K562 (cell line): ENCODE data around the gene ATP6V1A. TPM values are rescaled to one million over a fixed set of nuclear protein-coding genes. Genes with fewer than 3 reads are reported as not detected.
A peak's percentile ranks its signal among the peaks of the same experiment; 100 is the strongest.

Experiments used
- ATAC-seq: fragments of 200-7000 bp; cut with Tn5 transposase; 3 replicates; pipeline ENCODE4 v1.9.1; 2020; ENCODE audit warnings: moderate library complexity
- BruUV-seq: library from RNA; stranded (reverse); fragments of 400-500 nt; replicated peaks from 2 replicates; lab custom pipeline; 2021; lab: Mats Ljungman, UMichigan
- CTCF ChIA-PET: fragments of 300-600 bp; formaldehyde crosslinking; extraction: SDS; loops from one replicate; lab custom pipeline; 2021; ENCODE audit warnings: low intra/inter-chr PET ratio; lab: Yijun Ruan, JAX
- POLR2A ChIA-PET: fragments of 300-600, 350-650 bp; sonication (Branson Sonifier 250); formaldehyde crosslinking; extraction: SDS; loops from one replicate; lab custom pipeline; 2021; ENCODE audit warnings: antibody characterized with exemption, inconsistent platforms; lab: Yijun Ruan, JAX
- DNase-seq, 4 experiments: peaks; one replicate each; pipeline versions ENCODE4 v3.0.0 to v3.0.0-alpha.2; 2011 to 2018; ENCODE audit warnings: low spot score in 3 of 4, mixed read lengths in 3 of 4; ENCODE audit errors: extremely low read depth in 1 of 4
- FAIRE-seq: peaks from 2 replicates; lab custom pipeline; 2011; peaks lifted over from hg19 to GRCh38; lab: Jason Lieb, UNC
- H2AFZ ChIP-seq: 2 replicates; pipeline ENCODE4 v1.6.0; 2011; ENCODE audit warnings: low read depth, low read length, control low read depth, inconsistent platforms
- H3K27ac ChIP-seq: fragments of 200-600 bp; 3 replicates; pipeline ENCODE4 v1.8.0; 2011; ENCODE audit warnings: low read depth, mild to moderate bottlenecking, control low read depth, inconsistent platforms, low read length, moderate library complexity, mixed read lengths; ENCODE audit errors: extremely low read depth
- H3K27me3 ChIP-seq, 2 experiments: fragments of 300-600 bp in 1 of 2; 2 replicates in 1 of 2; 3 replicates in 1 of 2; pipeline versions ENCODE4 v1.6.0 to v1.8.0; 2011; ENCODE audit warnings: inconsistent platforms in 2 of 2, low read length in 2 of 2, mild to moderate bottlenecking in 1 of 2, mixed read lengths in 1 of 2, moderate library complexity in 1 of 2; ENCODE audit not compliant: control insufficient read depth in 2 of 2, insufficient read depth in 2 of 2
- H3K36me3 ChIP-seq: fragments of 300-600 bp; 3 replicates; pipeline ENCODE4 v1.8.0; 2011; ENCODE audit warnings: mild to moderate bottlenecking, low read length, inconsistent platforms; ENCODE audit not compliant: control insufficient read depth, insufficient read depth
- H3K4me1 ChIP-seq, 2 experiments: fragments of 200-600 bp in 1 of 2; replicated peaks in 1 of 2; 2 replicates in 1 of 2; 3 replicates in 1 of 2; pipeline versions ENCODE4 v1.5.1 to v1.8.0; 2011; ENCODE audit warnings: inconsistent platforms in 2 of 2, low read length in 2 of 2, mild to moderate bottlenecking in 1 of 2, mixed read lengths in 1 of 2, moderate library complexity in 1 of 2; ENCODE audit not compliant: control insufficient read depth in 2 of 2, insufficient read depth in 2 of 2
- H3K4me2 ChIP-seq: 2 replicates; pipeline ENCODE4 v1.6.1; 2011; ENCODE audit warnings: low read length, control low read depth, inconsistent platforms, mixed read lengths; ENCODE audit not compliant: insufficient read depth
- H3K4me3 ChIP-seq: fragments of 200-600 bp; sonication (generic), shearing (Covaris generic); 2 replicates; pipeline ENCODE4 v1.5.1; 2016; ENCODE audit warnings: control low read depth, inconsistent platforms
- H3K79me2 ChIP-seq: fragments of 200-600 bp; 3 replicates; pipeline ENCODE4 v1.8.0; 2011; ENCODE audit warnings: low read length, inconsistent platforms; ENCODE audit not compliant: control insufficient read depth, insufficient read depth
- H3K9ac ChIP-seq, 2 experiments: 2 replicates each; pipeline versions ENCODE4 v1.6.0 to v1.6.1; 2011; ENCODE audit warnings: low read depth in 2 of 2, low read length in 2 of 2, control low read depth in 1 of 2, inconsistent platforms in 1 of 2, mild to moderate bottlenecking in 1 of 2, mixed read lengths in 1 of 2; ENCODE audit not compliant: insufficient read depth in 1 of 2
- H3K9me1 ChIP-seq: one replicate; pipeline ENCODE4 v1.6.0; 2011; ENCODE audit warnings: inconsistent platforms, mild to moderate bottlenecking, low read length, moderate library complexity; ENCODE audit not compliant: control insufficient read depth, insufficient read depth
- H3K9me3 ChIP-seq: replicated peaks from 2 replicates; pipeline ENCODE4 v1.5.1; 2011; ENCODE audit warnings: low read depth, low read length, inconsistent platforms; ENCODE audit not compliant: control insufficient read depth, insufficient read depth
- H4K20me1 ChIP-seq: replicated peaks from 2 replicates; pipeline ENCODE4 v1.6.1; 2011; ENCODE audit warnings: low read length, inconsistent platforms, mixed read lengths; ENCODE audit not compliant: control insufficient read depth, insufficient read depth
- ASH1L ChIP-seq: fragments of 450-650 bp; IDR thresholded peaks from 2 replicates; pipeline ENCODE4 v1.6.1; 2018; ENCODE audit warnings: borderline replicate concordance, mild to moderate bottlenecking, low read depth; ENCODE audit not compliant: partially characterized antibody
- ETS1 ChIP-seq: conservative IDR thresholded peaks from 2 replicates; pipeline ENCODE4 v1.6.1; 2011; ENCODE audit warnings: low read depth, mild to moderate bottlenecking, low read length; ENCODE audit not compliant: control insufficient read depth
- JUND ChIP-seq, 2 experiments: IDR thresholded peaks; 2 replicates in 1 of 2; 3 replicates in 1 of 2; pipeline ENCODE4 v1.6.1; 2011; ENCODE audit warnings: borderline replicate concordance in 2 of 2, low read depth in 2 of 2, low read length in 2 of 2, improper control_type of control experiment in 1 of 2, missing biosample characterization in 1 of 2, missing genetic modification characterization in 1 of 2, missing genetic modification reagents in 1 of 2
- MAFF ChIP-seq: IDR thresholded peaks from 2 replicates; pipeline ENCODE4 v1.6.1; 2012; ENCODE audit warnings: low read length, improper control_type of control experiment
- MTA1 ChIP-seq: fragments of 450-650 bp; IDR thresholded peaks from 2 replicates; pipeline ENCODE4 v1.6.1; 2017; ENCODE audit warnings: borderline replicate concordance
- MXI1 ChIP-seq: IDR thresholded peaks from 2 replicates; pipeline ENCODE4 v1.6.1; 2011; ENCODE audit warnings: low read depth, mild to moderate bottlenecking, improper control_type of control experiment, low read length
- ZFP91 ChIP-seq: sonication (generic); formaldehyde crosslinking; IDR thresholded peaks from 2 replicates; pipeline ENCODE4 v1.8.0; 2022; ENCODE audit warnings: mild to moderate bottlenecking, missing genetic modification reagents
- ZNF766 ChIP-seq: fragments of 200-800 bp; sonication (Bioruptor generic); conservative IDR thresholded peaks from 2 replicates; pipeline ENCODE4 v1.6.1; 2016; ENCODE audit warnings: missing genetic modification characterization, missing compliant biosample characterization
- WGBS: fragments of 100-300 bp; shearing (Covaris generic); methylation state at CpG from one replicate; pipeline ENCODE4 v1.1.6; 2016; ENCODE audit warnings: low coverage, mixed read lengths; ENCODE audit not compliant: insufficient coverage; ENCODE audit errors: missing lambda C conversion rate; 5-methylcytosine and 5-hydroxymethylcytosine counted together
- in situ Hi-C: fragments of 300-500 bp; cut with MboI; formaldehyde crosslinking; loops from 4 replicates; pipeline ENCODE4 v1.15.0; 2018; ENCODE audit warnings: inconsistent platforms, mixed read lengths
- intact Hi-C: fragments of 100-400 bp; cut with micrococcal nuclease; formaldehyde crosslinking; loops from 2 replicates; pipeline ENCODE4 v1.14.2; 2022
- polyA plus RNA-seq, 8 experiments: library from polyadenylated mRNA; depleted of rRNA in 4 of 8; stranded (reverse) in 5 of 8; unstranded in 3 of 8; fragments of >200 nt; fragmentation: Nextera tagmentation in 2 of 8; fragmentation: Illumina TruSeq in 1 of 8; extraction: Ambion mirVana in 2 of 8; extraction: Trizol in 1 of 8; gene quantifications; 2 replicates each; pipeline versions ENCODE4 v1.2.1 to v1.2.3, GENCODE V29; 2011 to 2014; ENCODE audit warnings: inconsistent platforms in 1 of 8, missing spikeins in 1 of 8
- total RNA-seq, 7 experiments: library from RNA; depleted of rRNA in 6 of 7; stranded (reverse); fragments of >200 nt in 6 of 7; fragmentation: Illumina TruSeq in 2 of 7; extraction: Trizol in 2 of 7; gene quantifications; 2 replicates each; pipeline versions ENCODE4 v1.2.1 to v1.2.3, GENCODE V29; 2011 to 2021; ENCODE audit warnings: low replicate concordance in 1 of 7
- TF ChIP-seq, protein P1 (sequence below): fragments of 250-450 bp; sonication (Bioruptor Pico); IDR thresholded peaks from 2 replicates; pipeline ENCODE4 v1.4.0; 2020; ENCODE audit warnings: mild to moderate bottlenecking, moderate library complexity
- TF ChIP-seq, protein P2 (sequence below): fragments of 450-650 bp; IDR thresholded peaks from 2 replicates; pipeline ENCODE4 v1.6.1; 2017; ENCODE audit warnings: mild to moderate bottlenecking, moderate library complexity
- TF ChIP-seq, protein P3 (sequence below): fragments of 450-650 bp; IDR thresholded peaks from 2 replicates; pipeline ENCODE4 v1.6.1; 2016; ENCODE audit warnings: mild to moderate bottlenecking

ATP6V1A gene
- total and polyA plus RNA-seq, 9 of the 15 experiments (the other 6 are each of a cell fraction or from before 2014, with no cell fraction given), result 23.6 to 57.1 (median 39.9) TPM

- peak; percentile 16; the same call in 1 of the 2 replicates for TF ChIP-seq JUND (IDR thresholded peaks at IDR 0.05; ENCODE audit: borderline replicate concordance, low read depth, low read length)
- TF ChIP-seq JUND (tag; IDR thresholded peaks at IDR 0.05; ENCODE audit: borderline replicate concordance, low read depth, low read length), result 0 out of 3 replicates have a peak, but pooled peaks have one; percentile 22
These were observed 78.3 kb downstream of the ATP6V1A start (continued) for GRCh38 chr3:113825090-113825489.

GRCh38 chr3:113828600-113828999, 81.8 kb downstream of the ATP6V1A start:
- H3K9me3 ChIP-seq, result no peaks in the 10 kb centered on the region
- H3K4me3 ChIP-seq, result no peak overlapping the region
- ATAC-seq, result no peak
- no peak for DNase-seq
- no peaks in the 10 kb centered on the region for H3K79me2 ChIP-seq
- no peaks in the 10 kb centered on the region for H3K4me1 ChIP-seq
- H3K36me3 ChIP-seq, result no peaks in the 10 kb centered on the region
- no peaks in the 10 kb centered on the region for H3K9me1 ChIP-seq
- FAIRE-seq, result no peak
- in situ Hi-C loops, result no loop called here
- no peak overlapping the region for H3K27ac ChIP-seq
- CTCF ChIA-PET, result interaction anchor here (0.6 kb wide), 1 partner anchor 559 kb away, joined by 3 read pairs; no protein-coding TSS in a partner anchor
- no peak overlapping the region for H2AFZ ChIP-seq
- H3K9ac ChIP-seq, result no peak overlapping the region
- 0% methylated on average over 1 of the region's 1 CpG for WGBS
- POLR2A ChIA-PET, result no interaction called here
- no TSS peak for BruUV-seq
- H3K27me3 ChIP-seq, result peaks cover 0 to 11% of the 10 kb centered on the region in 2 experiments; a peak in 2 of 5 replicates
- H3K4me2 ChIP-seq, result no peak overlapping the region
- intact Hi-C loops, result no loop called here
- H4K20me1 ChIP-seq, result no peaks in the 10 kb centered on the region
- TF ChIP-seq ASH1L (no peak), ZNF766 (CRISPR knock-in tag) (no peak), MXI1 (no peak), MTA1 (no peak), ZFP91 (CRISPR knock-in tag) (no peak), MAFF (no peak), ETS1 (no peak)
- TF ChIP-seq, protein P1, sequence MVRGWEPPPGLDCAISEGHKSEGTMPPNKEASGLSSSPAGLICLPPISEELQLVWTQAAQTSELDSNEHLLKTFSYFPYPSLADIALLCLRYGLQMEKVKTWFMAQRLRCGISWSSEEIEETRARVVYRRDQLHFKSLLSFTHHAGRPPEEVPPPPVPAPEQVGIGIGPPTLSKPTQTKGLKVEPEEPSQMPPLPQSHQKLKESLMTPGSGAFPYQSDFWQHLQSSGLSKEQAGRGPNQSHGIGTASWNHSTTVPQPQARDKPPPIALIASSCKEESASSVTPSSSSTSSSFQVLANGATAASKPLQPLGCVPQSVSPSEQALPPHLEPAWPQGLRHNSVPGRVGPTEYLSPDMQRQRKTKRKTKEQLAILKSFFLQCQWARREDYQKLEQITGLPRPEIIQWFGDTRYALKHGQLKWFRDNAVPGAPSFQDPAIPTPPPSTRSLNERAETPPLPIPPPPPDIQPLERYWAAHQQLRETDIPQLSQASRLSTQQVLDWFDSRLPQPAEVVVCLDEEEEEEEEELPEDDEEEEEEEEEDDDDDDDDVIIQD (CRISPR knock-in tag), result no peak
- TF ChIP-seq, protein P2, sequence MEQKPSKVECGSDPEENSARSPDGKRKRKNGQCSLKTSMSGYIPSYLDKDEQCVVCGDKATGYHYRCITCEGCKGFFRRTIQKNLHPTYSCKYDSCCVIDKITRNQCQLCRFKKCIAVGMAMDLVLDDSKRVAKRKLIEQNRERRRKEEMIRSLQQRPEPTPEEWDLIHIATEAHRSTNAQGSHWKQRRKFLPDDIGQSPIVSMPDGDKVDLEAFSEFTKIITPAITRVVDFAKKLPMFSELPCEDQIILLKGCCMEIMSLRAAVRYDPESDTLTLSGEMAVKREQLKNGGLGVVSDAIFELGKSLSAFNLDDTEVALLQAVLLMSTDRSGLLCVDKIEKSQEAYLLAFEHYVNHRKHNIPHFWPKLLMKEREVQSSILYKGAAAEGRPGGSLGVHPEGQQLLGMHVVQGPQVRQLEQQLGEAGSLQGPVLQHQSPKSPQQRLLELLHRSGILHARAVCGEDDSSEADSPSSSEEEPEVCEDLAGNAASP, result no peak
- TF ChIP-seq, protein P3, sequence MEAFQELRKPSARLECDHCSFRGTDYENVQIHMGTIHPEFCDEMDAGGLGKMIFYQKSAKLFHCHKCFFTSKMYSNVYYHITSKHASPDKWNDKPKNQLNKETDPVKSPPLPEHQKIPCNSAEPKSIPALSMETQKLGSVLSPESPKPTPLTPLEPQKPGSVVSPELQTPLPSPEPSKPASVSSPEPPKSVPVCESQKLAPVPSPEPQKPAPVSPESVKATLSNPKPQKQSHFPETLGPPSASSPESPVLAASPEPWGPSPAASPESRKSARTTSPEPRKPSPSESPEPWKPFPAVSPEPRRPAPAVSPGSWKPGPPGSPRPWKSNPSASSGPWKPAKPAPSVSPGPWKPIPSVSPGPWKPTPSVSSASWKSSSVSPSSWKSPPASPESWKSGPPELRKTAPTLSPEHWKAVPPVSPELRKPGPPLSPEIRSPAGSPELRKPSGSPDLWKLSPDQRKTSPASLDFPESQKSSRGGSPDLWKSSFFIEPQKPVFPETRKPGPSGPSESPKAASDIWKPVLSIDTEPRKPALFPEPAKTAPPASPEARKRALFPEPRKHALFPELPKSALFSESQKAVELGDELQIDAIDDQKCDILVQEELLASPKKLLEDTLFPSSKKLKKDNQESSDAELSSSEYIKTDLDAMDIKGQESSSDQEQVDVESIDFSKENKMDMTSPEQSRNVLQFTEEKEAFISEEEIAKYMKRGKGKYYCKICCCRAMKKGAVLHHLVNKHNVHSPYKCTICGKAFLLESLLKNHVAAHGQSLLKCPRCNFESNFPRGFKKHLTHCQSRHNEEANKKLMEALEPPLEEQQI, result no peak
